GM12892 (cell line): ENCODE measurements around the gene EHF.

Experiments used
- POLR2A ChIP-seq: IDR thresholded peaks from 2 replicates; pipeline ENCODE4 v1.6.1; 2011; ENCODE audit warnings: low read depth, low read length, control low read depth
- POLR2AphosphoS5 ChIP-seq: IDR thresholded peaks from 2 replicates; pipeline ENCODE4 v1.6.1; 2011; ENCODE audit warnings: low read depth, low read length, control low read depth
- TAF1 ChIP-seq: IDR thresholded peaks from 2 replicates; pipeline ENCODE4 v1.6.1; 2011; ENCODE audit warnings: low read depth, mild to moderate bottlenecking, control low read depth, low read length, borderline replicate concordance

DNA sequence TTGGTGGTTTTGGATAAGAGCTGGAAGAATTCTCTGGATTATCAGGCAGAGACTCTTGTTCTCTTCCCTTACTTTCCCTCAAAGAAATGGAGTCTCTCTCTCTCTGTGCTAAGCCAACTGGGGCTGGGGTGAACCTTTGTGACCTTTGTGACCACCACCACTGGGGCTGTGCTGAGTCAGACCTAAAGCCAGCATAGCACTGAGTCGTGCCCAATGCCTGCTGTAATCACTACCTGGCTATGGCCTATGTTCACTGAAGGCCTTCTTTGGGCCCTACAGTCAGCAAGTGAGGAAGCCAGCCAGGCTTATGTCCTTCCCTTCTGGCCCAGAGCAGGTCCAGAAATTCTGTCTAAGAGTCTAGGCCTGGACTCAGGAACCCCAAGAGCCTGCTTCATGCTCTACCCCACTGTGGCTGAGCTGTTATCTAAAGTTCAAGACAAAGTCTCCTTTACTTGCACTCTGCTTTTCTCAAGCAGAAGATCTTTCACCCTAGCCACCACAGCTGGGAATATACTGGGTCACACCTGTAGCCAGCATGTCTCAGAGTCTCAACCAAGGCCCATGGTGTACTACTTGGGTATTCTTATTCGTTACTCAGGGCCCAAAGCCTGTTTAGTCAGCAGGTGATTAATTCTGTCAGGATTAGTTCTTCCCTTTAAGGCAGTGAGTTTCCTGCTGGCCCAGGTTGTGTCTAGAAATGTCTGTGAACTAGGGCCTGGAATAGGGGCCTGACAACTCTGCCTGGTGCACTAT lies 86.0 kb downstream of the EHF start:
- TF ChIP-seq POLR2A: no peak
- TF ChIP-seq POLR2AphosphoS5: no peak
- no peak for TF ChIP-seq TAF1
